ENCODE data around the gene RBPMS2. TPM values are rescaled to one million over a fixed set of nuclear protein-coding genes. Genes with fewer than 3 reads are reported as not detected.

The RBPMS2 gene
- total RNA-seq, 2 donors from 2014 or later, result 86.0 to 131 TPM

DNA sequence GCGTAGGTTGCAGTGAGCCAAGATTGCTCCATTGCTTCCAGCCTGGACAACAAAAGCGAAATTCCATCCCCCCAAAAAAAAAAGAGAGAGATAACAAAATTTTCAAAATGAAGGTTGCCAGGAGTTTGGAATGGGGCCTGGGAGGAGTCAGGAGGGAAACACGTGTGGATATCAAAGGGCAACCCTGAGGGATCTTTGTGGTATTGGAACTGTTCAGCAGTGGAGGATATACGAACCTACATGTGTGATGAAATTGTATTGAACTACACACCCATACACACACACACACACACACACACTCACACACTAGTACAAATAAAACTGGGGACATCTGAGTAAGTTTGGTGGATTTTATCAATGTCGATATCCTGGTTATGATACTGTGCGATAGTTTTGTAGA is 61.8 kb downstream of the RBPMS2 start:
- no peak overlapping the region for H3K9ac ChIP-seq (ENCODE audit: extremely low read depth, low read length, poor library complexity, severe bottlenecking)
- no peak overlapping the region for H3K27ac ChIP-seq (ENCODE audit: low read depth, low read length)
- TF ChIP-seq, protein P1, sequence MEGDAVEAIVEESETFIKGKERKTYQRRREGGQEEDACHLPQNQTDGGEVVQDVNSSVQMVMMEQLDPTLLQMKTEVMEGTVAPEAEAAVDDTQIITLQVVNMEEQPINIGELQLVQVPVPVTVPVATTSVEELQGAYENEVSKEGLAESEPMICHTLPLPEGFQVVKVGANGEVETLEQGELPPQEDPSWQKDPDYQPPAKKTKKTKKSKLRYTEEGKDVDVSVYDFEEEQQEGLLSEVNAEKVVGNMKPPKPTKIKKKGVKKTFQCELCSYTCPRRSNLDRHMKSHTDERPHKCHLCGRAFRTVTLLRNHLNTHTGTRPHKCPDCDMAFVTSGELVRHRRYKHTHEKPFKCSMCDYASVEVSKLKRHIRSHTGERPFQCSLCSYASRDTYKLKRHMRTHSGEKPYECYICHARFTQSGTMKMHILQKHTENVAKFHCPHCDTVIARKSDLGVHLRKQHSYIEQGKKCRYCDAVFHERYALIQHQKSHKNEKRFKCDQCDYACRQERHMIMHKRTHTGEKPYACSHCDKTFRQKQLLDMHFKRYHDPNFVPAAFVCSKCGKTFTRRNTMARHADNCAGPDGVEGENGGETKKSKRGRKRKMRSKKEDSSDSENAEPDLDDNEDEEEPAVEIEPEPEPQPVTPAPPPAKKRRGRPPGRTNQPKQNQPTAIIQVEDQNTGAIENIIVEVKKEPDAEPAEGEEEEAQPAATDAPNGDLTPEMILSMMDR (conservative IDR thresholded peaks at IDR 0.05), result no peak
- no peaks in the 10 kb centered on the region for H3K27me3 Mint-ChIP-seq (ENCODE audit: insufficient read depth)
- H3K9me3 ChIP-seq (ENCODE audit: control insufficient read depth, low read length), result no peaks in the 10 kb centered on the region
- no peaks in the 10 kb centered on the region for H3K9me3 Mint-ChIP-seq
- DNase-seq, result no peak
- H3K4me1 ChIP-seq (ENCODE audit: control insufficient read depth, insufficient read depth, low read length), result no peaks in the 10 kb centered on the region
- H3K4me3 ChIP-seq (ENCODE audit: low read length), result no peak overlapping the region
- H3K27me3 ChIP-seq (ENCODE audit: control insufficient read depth, insufficient read depth, low read length, poor library complexity, severe bottlenecking), result no peaks in the 10 kb centered on the region
- H3K27ac Mint-ChIP-seq, result no peak overlapping the region
- WGBS, 2 experiments (ENCODE audit: insufficient coverage in 1 of 2, insufficient read length in 1 of 2), result 97 to 99% methylated on average over 3 to 5 of the region's 6 CpGs
- no peaks in the 10 kb centered on the region for H3K4me1 Mint-ChIP-seq
- H3K36me3 ChIP-seq (ENCODE audit: control insufficient read depth, insufficient read depth, low read length), result peaks cover 59% of the 10 kb centered on the region
- H3K36me3 Mint-ChIP-seq (ENCODE audit: low read depth), result peaks cover 69% of the 10 kb centered on the region
- H3K4me3 Mint-ChIP-seq, result no peak overlapping the region

DNA sequence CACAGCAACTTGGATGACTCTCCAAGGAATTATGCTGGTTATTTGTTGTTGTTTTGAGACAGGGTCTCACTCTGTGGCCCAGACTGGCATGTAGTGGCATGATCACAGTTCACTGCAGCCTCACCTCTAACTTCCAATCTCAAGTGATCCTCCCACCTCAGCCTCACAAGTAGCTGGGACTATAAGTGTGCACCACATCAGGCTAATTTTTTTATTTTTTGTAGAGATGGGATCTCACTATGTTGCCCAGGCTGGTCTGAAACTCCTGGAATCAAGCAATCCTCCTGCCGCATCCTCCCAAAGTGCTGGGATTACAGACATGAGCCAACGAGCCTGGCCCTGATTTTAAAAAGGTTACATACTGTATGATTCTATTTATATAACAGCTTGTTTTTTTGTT is 63.0 kb downstream of the RBPMS2 start:
- Histone ChIP-seq H3K27me3 (ENCODE audit: control insufficient read depth, insufficient read depth, low read length, poor library complexity, severe bottlenecking) (no peaks in the 10 kb centered on the region), H3K9me3 (ENCODE audit: control insufficient read depth, low read length) (no peaks in the 10 kb centered on the region), H3K36me3 (ENCODE audit: control insufficient read depth, insufficient read depth, low read length) (peaks cover 60% of the 10 kb centered on the region), H3K4me3 (ENCODE audit: low read length) (no peak overlapping the region), H3K4me1 (ENCODE audit: control insufficient read depth, insufficient read depth, low read length) (no peaks in the 10 kb centered on the region), H3K9ac (ENCODE audit: extremely low read depth, low read length, poor library complexity, severe bottlenecking) (no peak overlapping the region), H3K27ac (ENCODE audit: low read depth, low read length) (no peak overlapping the region)
- Mint-ChIP-seq H3K27me3 (ENCODE audit: insufficient read depth) (no peaks in the 10 kb centered on the region), H3K4me1 (no peaks in the 10 kb centered on the region), H3K36me3 (ENCODE audit: low read depth) (peaks cover 65% of the 10 kb centered on the region), H3K27ac (no peak overlapping the region), H3K9me3 (no peaks in the 10 kb centered on the region), H3K4me3 (no peak overlapping the region)
- 93% methylated on average over 2 of the region's 2 CpGs; no CpG with 5 or more reads in 1 of the 2 experiments for WGBS, 2 experiments (ENCODE audit: insufficient coverage in 1 of 2, insufficient read length in 1 of 2)
- no peak for DNase-seq
- TF ChIP-seq, protein P1 (conservative IDR thresholded peaks at IDR 0.05), result no peak

DNA sequence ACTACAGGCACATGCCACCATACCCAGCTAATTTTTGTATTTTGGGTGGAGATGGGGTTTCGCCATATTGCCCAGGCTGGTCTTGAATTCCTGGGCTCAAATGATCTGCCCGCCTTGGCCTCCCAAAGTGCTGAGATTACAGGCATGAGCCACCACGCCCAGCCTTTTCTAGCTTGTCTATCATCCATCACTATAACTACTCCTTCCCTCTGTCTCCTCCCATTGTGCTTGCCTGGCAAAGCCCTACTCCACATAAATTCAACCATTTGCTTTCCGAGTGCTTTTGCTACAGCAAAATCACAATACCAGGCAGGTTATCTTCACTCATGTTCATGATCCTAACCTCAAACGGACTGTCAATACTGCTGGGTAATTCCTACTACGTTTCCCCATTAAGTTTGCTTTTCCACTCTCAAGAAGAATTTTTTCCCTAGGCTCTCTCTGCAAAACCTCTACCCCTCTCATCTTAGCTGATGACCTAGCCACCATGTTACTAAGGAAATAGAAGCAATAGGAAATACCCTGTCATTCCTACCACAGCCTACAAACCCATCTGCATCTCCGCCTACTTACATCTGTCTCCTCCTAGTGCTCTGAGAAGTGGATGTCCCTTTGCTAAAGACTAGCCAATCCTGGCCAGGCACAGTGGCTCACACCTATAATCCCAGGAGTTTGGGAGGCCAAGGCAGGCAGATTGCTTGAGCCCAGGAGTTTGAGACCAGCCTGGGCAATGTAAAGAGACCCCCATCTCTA is 64.5 kb downstream of the RBPMS2 start:
- H3K4me3 Mint-ChIP-seq, result no peak overlapping the region
- no peak overlapping the region for H3K27ac Mint-ChIP-seq
- H3K4me1 ChIP-seq (ENCODE audit: control insufficient read depth, insufficient read depth, low read length), result no peaks in the 10 kb centered on the region
- H3K4me3 ChIP-seq (ENCODE audit: low read length), result no peak overlapping the region
- peaks cover 62% of the 10 kb centered on the region for H3K36me3 Mint-ChIP-seq (ENCODE audit: low read depth)
- H3K9me3 ChIP-seq (ENCODE audit: control insufficient read depth, low read length), result no peaks in the 10 kb centered on the region
- DNase-seq, result no peak
- H3K27me3 ChIP-seq (ENCODE audit: control insufficient read depth, insufficient read depth, low read length, poor library complexity, severe bottlenecking), result no peaks in the 10 kb centered on the region
- H3K36me3 ChIP-seq (ENCODE audit: control insufficient read depth, insufficient read depth, low read length), result peaks cover 50% of the 10 kb centered on the region
- no peak overlapping the region for H3K9ac ChIP-seq (ENCODE audit: extremely low read depth, low read length, poor library complexity, severe bottlenecking)
- H3K27ac ChIP-seq (ENCODE audit: low read depth, low read length), result no peak overlapping the region
- H3K27me3 Mint-ChIP-seq (ENCODE audit: insufficient read depth), result no peaks in the 10 kb centered on the region
- WGBS, 2 experiments (ENCODE audit: insufficient coverage in 1 of 2, insufficient read length in 1 of 2), result 93 to 94% methylated on average over 7 of the region's 7 CpGs
- no peaks in the 10 kb centered on the region for H3K9me3 Mint-ChIP-seq
- TF ChIP-seq, protein P1 (conservative IDR thresholded peaks at IDR 0.05), result no peak
- H3K4me1 Mint-ChIP-seq, result no peaks in the 10 kb centered on the region
